CD14-positive monocyte (primary cell): Measurements from ENCODE around the gene SMIM13. TPM values are rescaled to one million over a fixed set of nuclear protein-coding genes. Genes with fewer than 3 reads are reported as not detected.

Experiments used
- DNase-seq, 3 donors: peaks; one replicate each; pipeline ENCODE4 v3.0.0-alpha.2; 2011 to 2022
- H2AFZ ChIP-seq: 2 replicates; pipeline ENCODE4 v1.6.0; 2012; ENCODE audit warnings: mild to moderate bottlenecking, low read depth, low read length, inconsistent platforms; ENCODE audit not compliant: insufficient read depth, poor library complexity, severe bottlenecking
- H3K27ac ChIP-seq, 2 donors: 1 replicate in 1 of 2; 2 replicates in 1 of 2; pipeline ENCODE4 v1.5.1; 2012 to 2013; ENCODE audit warnings: low read length in 2 of 2, control low read depth in 1 of 2, inconsistent platforms in 1 of 2, low read depth in 1 of 2, mild to moderate bottlenecking in 1 of 2
- H3K27me3 ChIP-seq, 2 donors: one replicate each; pipeline versions ENCODE4 v1.6.0 to v1.6.1; 2011 to 2013; ENCODE audit warnings: low read length in 2 of 2; ENCODE audit not compliant: control insufficient read depth in 2 of 2, insufficient read depth in 2 of 2
- H3K36me3 ChIP-seq, 2 donors: replicated peaks in 1 of 2; 1 replicate in 1 of 2; 2 replicates in 1 of 2; pipeline versions ENCODE4 v1.5.1 to v1.6.1; 2012 to 2013; ENCODE audit warnings: low read length in 2 of 2, control low read depth in 1 of 2, inconsistent platforms in 1 of 2, mild to moderate bottlenecking in 1 of 2; ENCODE audit not compliant: insufficient read depth in 2 of 2, control insufficient read depth in 1 of 2
- H3K4me1 ChIP-seq, 2 donors: 1 replicate in 1 of 2; 2 replicates in 1 of 2; pipeline versions ENCODE4 v1.5.1 to v1.6.1; 2012 to 2013; ENCODE audit warnings: low read length in 2 of 2, control low read depth in 1 of 2, inconsistent platforms in 1 of 2, mild to moderate bottlenecking in 1 of 2, moderate library complexity in 1 of 2; ENCODE audit not compliant: insufficient read depth in 2 of 2, control insufficient read depth in 1 of 2
- H3K4me2 ChIP-seq: replicated peaks from 2 replicates; pipeline ENCODE3; 2012; ENCODE audit warnings: low read length, moderate library complexity, mild to moderate bottlenecking; ENCODE audit not compliant: poor library complexity, severe bottlenecking; ENCODE audit errors: extremely low read depth
- H3K4me3 ChIP-seq, 3 experiments: fragments of 200-600 bp in 1 of 3; sonication (generic) in 1 of 3; replicated peaks in 1 of 3; 1 replicate in 2 of 3; 2 replicates in 1 of 3; pipeline ENCODE4 v1.5.1; 2011 to 2013; ENCODE audit warnings: low read length in 3 of 3, mild to moderate bottlenecking in 3 of 3, control low read depth in 2 of 3, low read depth in 2 of 3, inconsistent platforms in 1 of 3, moderate library complexity in 1 of 3
- H3K79me2 ChIP-seq: 2 replicates; pipeline ENCODE4 v1.6.0; 2012; ENCODE audit warnings: mild to moderate bottlenecking, control low read depth, inconsistent platforms, low read length, moderate library complexity; ENCODE audit not compliant: insufficient read depth
- H3K9ac ChIP-seq: 2 replicates; pipeline ENCODE4 v1.6.0; 2017; ENCODE audit warnings: low read length, mild to moderate bottlenecking; ENCODE audit not compliant: insufficient read depth, poor library complexity, severe bottlenecking
- H3K9me3 ChIP-seq, 2 donors: replicated peaks in 1 of 2; 1 replicate in 1 of 2; 2 replicates in 1 of 2; pipeline versions ENCODE4 v1.5.1 to v1.6.1; 2012 to 2013; ENCODE audit warnings: low read length in 2 of 2, control low read depth in 1 of 2; ENCODE audit not compliant: control insufficient read depth in 1 of 2, insufficient read depth in 1 of 2
- H4K20me1 ChIP-seq: 2 replicates; pipeline ENCODE4 v1.6.0; 2012; ENCODE audit warnings: mild to moderate bottlenecking, low read length, control low read depth, moderate library complexity; ENCODE audit not compliant: insufficient read depth
- H3K27ac Mint-ChIP-seq, 7 donors: one replicate each; pipeline ENCODE4 v1.8.0; 2020; ENCODE audit warnings: mild to moderate bottlenecking in 7 of 7, mixed read lengths in 7 of 7, moderate library complexity in 6 of 7, inconsistent platforms in 2 of 7
- H3K27me3 Mint-ChIP-seq, 3 donors: one replicate each; pipeline ENCODE4 v1.8.0; 2021 to 2022; ENCODE audit warnings: low read depth in 3 of 3, mild to moderate bottlenecking in 3 of 3, mixed read lengths in 3 of 3, moderate library complexity in 3 of 3, inconsistent platforms in 1 of 3
- H3K36me3 Mint-ChIP-seq, 2 donors: one replicate each; pipeline ENCODE4 v1.8.0; 2020; ENCODE audit warnings: mixed read lengths in 2 of 2, inconsistent platforms in 1 of 2, mild to moderate bottlenecking in 1 of 2
- H3K4me1 Mint-ChIP-seq: one replicate; pipeline ENCODE4 v1.8.0; 2020; ENCODE audit warnings: mild to moderate bottlenecking, mixed read lengths
- H3K4me3 Mint-ChIP-seq, 2 donors: one replicate each; pipeline ENCODE4 v1.8.0; 2020; ENCODE audit warnings: mild to moderate bottlenecking in 2 of 2, mixed read lengths in 2 of 2, moderate library complexity in 1 of 2
- H3K9me3 Mint-ChIP-seq, 7 donors: one replicate each; pipeline ENCODE4 v1.8.0; 2020 to 2022; ENCODE audit warnings: mixed read lengths in 7 of 7, mild to moderate bottlenecking in 6 of 7, moderate library complexity in 6 of 7, inconsistent platforms in 2 of 7
- CTCF ChIP-seq: fragments of 200-600 bp; IDR thresholded peaks from one replicate; pipeline ENCODE4 v1.8.0; 2022; ENCODE audit warnings: antibody characterized with exemption, mild to moderate bottlenecking
- WGBS: methylation state at CpG from one replicate; pipeline ENCODE4 v1.1.5; 2013; ENCODE audit warnings: missing lambda C conversion rate; ENCODE audit not compliant: insufficient coverage; 5-methylcytosine and 5-hydroxymethylcytosine counted together
- intact Hi-C, 2 donors: fragments of 100-400 bp; cut with micrococcal nuclease; formaldehyde crosslinking; loops; one replicate each; pipeline versions ENCODE4 v1.15.0 to v1.15.1; 2023
- polyA plus RNA-seq, 3 donors: library from polyadenylated mRNA; depleted of rRNA in 1 of 3; unstranded in 2 of 3; stranded (reverse) in 1 of 3; fragments of 300-500 nt in 2 of 3; fragments of >200 nt in 1 of 3; fragmentation: Illumina TruSeq in 2 of 3; gene quantifications; 1 replicate in 2 of 3; 2 replicates in 1 of 3; pipeline ENCODE4 v1.2.3, GENCODE V29; 2012 to 2021

SMIM13 gene
- polyA plus RNA-seq, 3 donors: 1.4 to 3.4 (median 2.4) TPM

GRCh38 chr6:11122380-11122779 lies 28.7 kb downstream of the SMIM13 start:
- Mint-ChIP-seq H3K36me3 (peaks cover 17 to 24% of the 10 kb centered on the region in 2 donors), H3K27me3 (peaks cover 0 to 2% (median 0%) of the 10 kb centered on the region in 3 donors), H3K9me3 (peaks cover 0 to 7% (median 3%) of the 10 kb centered on the region in 7 donors), H3K4me3 (no peak overlapping the region), H3K27ac (no peak overlapping the region), H3K4me1 (peaks cover 9% of the 10 kb centered on the region)
- H3K9me3 ChIP-seq: peaks cover 0 to 5% of the 10 kb centered on the region in 2 donors
- peaks cover 44% of the 10 kb centered on the region for H3K79me2 ChIP-seq
- peaks cover 0 to 12% of the 10 kb centered on the region in 2 donors for H3K36me3 ChIP-seq
- 100% methylated on average over 1 of the region's 1 CpG for WGBS
- intact Hi-C loops: no loop called here
- H4K20me1 ChIP-seq: peaks cover 8% of the 10 kb centered on the region
- no peaks in the 10 kb centered on the region for H3K4me1 ChIP-seq
- no peak overlapping the region for H2AFZ ChIP-seq
- DNase-seq: no peak
- H3K27ac ChIP-seq: no peak overlapping the region
- TF ChIP-seq CTCF: no peak
- no peak overlapping the region for H3K4me2 ChIP-seq
- no peaks in the 10 kb centered on the region for H3K27me3 ChIP-seq
- H3K4me3 ChIP-seq: no peak overlapping the region
- no peak overlapping the region for H3K9ac ChIP-seq

- H3K4me1 ChIP-seq: no peaks in the 10 kb centered on the region
- Mint-ChIP-seq H3K4me3 (no peak overlapping the region), H3K27ac (no peak overlapping the region), H3K27me3 (peaks cover 0 to 3% (median 0%) of the 10 kb centered on the region in 3 donors), H3K36me3 (peaks cover 19 to 21% of the 10 kb centered on the region in 2 donors), H3K9me3 (peaks cover 0 to 11% (median 4%) of the 10 kb centered on the region in 7 donors), H3K4me1 (peaks cover 9% of the 10 kb centered on the region)
- peaks cover 0 to 12% of the 10 kb centered on the region in 2 donors for H3K36me3 ChIP-seq
- intact Hi-C loops: no loop called here
- no peak for DNase-seq
- no peak overlapping the region for H2AFZ ChIP-seq
- no peak overlapping the region for H3K4me2 ChIP-seq
- H3K27me3 ChIP-seq: no peaks in the 10 kb centered on the region
- no peak overlapping the region for H3K27ac ChIP-seq
- peaks cover 38% of the 10 kb centered on the region for H3K79me2 ChIP-seq
- peaks cover 22% of the 10 kb centered on the region for H4K20me1 ChIP-seq
- no peak overlapping the region for H3K9ac ChIP-seq
- H3K9me3 ChIP-seq: peaks cover 0 to 6% of the 10 kb centered on the region in 2 donors
- WGBS: no CpG with 5 or more reads among the region's 2 CpGs
- no peak for TF ChIP-seq CTCF
- no peak overlapping the region for H3K4me3 ChIP-seq
Observed at GRCh38 chr6:11123978-11124377, 30.3 kb downstream of the SMIM13 start.
